ENCODE measurements around the gene CLBA1. TPM values are rescaled to one million over a fixed set of nuclear protein-coding genes. Genes with fewer than 3 reads are reported as not detected.

The CLBA1 gene
- polyA plus RNA-seq, 1 of the 3 experiments (the other 2 are of a cell fraction), result 18.5 TPM

GRCh38 chr14:104936361-104937155, 49.0 kb upstream of the CLBA1 start:
- H3K9me3 ChIP-seq, result no peaks in the 10 kb centered on the region
- CTCF ChIA-PET, result interaction anchor here (1.2 to 1.9 kb wide), 4 partner anchors 9 to 109 kb away, joined by 3 to 9 read pairs (median 5); no protein-coding TSS in a partner anchor
- H3K27me3 ChIP-seq (ENCODE audit: insufficient read depth), result no peaks in the 10 kb centered on the region
- H3K79me2 ChIP-seq (ENCODE audit: insufficient read depth), result no peaks in the 10 kb centered on the region
- no peak for DNase-seq
- no peak overlapping the region for H2AFZ ChIP-seq (ENCODE audit: low read depth)
- POLR2A ChIA-PET, result no interaction called here
- H3F3A ChIP-seq (replicated peaks; ENCODE audit: insufficient read depth), result peaks cover 3% of the 10 kb centered on the region
- H3K4me1 ChIP-seq (ENCODE audit: control insufficient read depth in 1 of 2, insufficient read depth in 2 of 2, low read depth in 1 of 2, low read length in 1 of 2), result peaks cover 0 to 5% of the 10 kb centered on the region in 2 experiments; a peak in 1 of 4 replicates
- H3K4me2 ChIP-seq, result no peak overlapping the region
- H3K27ac ChIP-seq (ENCODE audit: low read depth in 2 of 2, low read length in 1 of 2), result no peak overlapping the region
- H4K20me1 ChIP-seq (ENCODE audit: insufficient read depth), result no peaks in the 10 kb centered on the region
- no peak for TF ChIP-seq IRF3 (IDR thresholded peaks at IDR 0.05; ENCODE audit: low read depth, low read length)
- TF ChIP-seq CTCF (IDR thresholded peaks at IDR 0.05), result no peak
- TF ChIP-seq RFX5 (IDR thresholded peaks at IDR 0.05; ENCODE audit: low read length), result no peak
- TF ChIP-seq TEAD4 (IDR thresholded peaks at IDR 0.05; ENCODE audit: borderline replicate concordance, insufficient read depth), result no peak
- TF ChIP-seq PBX3 (IDR thresholded peaks at IDR 0.05), result no peak
- no peak for TF ChIP-seq EZH2phosphoT487 (IDR thresholded peaks at IDR 0.05; ENCODE audit: borderline replicate concordance, low read depth)
- no peak for TF ChIP-seq GATA2 (CRISPR knock-in tag; IDR thresholded peaks at IDR 0.05)
- TF ChIP-seq SMC3 (IDR thresholded peaks at IDR 0.05; ENCODE audit: low read depth, low read length), result no peak
- no peak for TF ChIP-seq NFIC (IDR thresholded peaks at IDR 0.05; ENCODE audit: borderline replicate concordance)
- no peak for TF ChIP-seq EP300 (IDR thresholded peaks at IDR 0.05; ENCODE audit: borderline replicate concordance in 1 of 2, low read depth in 1 of 2, low read length in 1 of 2)
- TF ChIP-seq YY1 (IDR thresholded peaks at IDR 0.05; ENCODE audit: low read depth), result no peak
- no peak for TF ChIP-seq TAF1 (IDR thresholded peaks at IDR 0.05; ENCODE audit: borderline replicate concordance, low read depth, low read length)
- no peak overlapping the region for H3K9ac ChIP-seq
- H3K9me2 ChIP-seq, result no peaks in the 10 kb centered on the region
- 78% methylated on average over 9 of the region's 10 CpGs for WGBS (ENCODE audit: low lambda C conversion rate)
- peaks cover 7 to 18% of the 10 kb centered on the region in 2 experiments for H3K36me3 ChIP-seq (replicated peaks in 1 of 2; ENCODE audit: control insufficient read depth in 1 of 2, insufficient read depth in 2 of 2, low read length in 1 of 2)
- H3K4me3 ChIP-seq (ENCODE audit: low read depth in 2 of 2, low read length in 1 of 2), result no peak overlapping the region
